GM23338 (cell line): ENCODE data around the gene MTA1. TPM values are rescaled to one million over a fixed set of nuclear protein-coding genes. Genes with fewer than 3 reads are reported as not detected.

Experiments used
- ATAC-seq: fragments of 200-7000 bp; cut with Tn5 transposase; 3 replicates; pipeline ENCODE4 v1.9.1; 2020
- DNase-seq: peaks from one replicate; pipeline ENCODE4 v3.0.0-alpha.2; 2015; ENCODE audit warnings: low spot score
- H2AFZ ChIP-seq: fragments of 200-600 bp; sonication (generic); 2 replicates; pipeline ENCODE4 v1.8.0; 2016; ENCODE audit warnings: antibody characterized with exemption, mild to moderate bottlenecking, moderate library complexity
- H3F3A ChIP-seq: fragments of 200-600 bp; sonication (generic); replicated peaks from 2 replicates; pipeline ENCODE4 v1.8.0; 2017; ENCODE audit warnings: antibody characterized with exemption, mixed run types, low read depth
- H3K27ac ChIP-seq: fragments of 200-600 bp; sonication (generic); 2 replicates; pipeline ENCODE4 v1.6.1; 2016; ENCODE audit warnings: low read depth
- H3K27me3 ChIP-seq: fragments of 200-600 bp; sonication (generic); 2 replicates; pipeline ENCODE4 v1.8.0; 2016; ENCODE audit warnings: mild to moderate bottlenecking, mixed run types, moderate library complexity; ENCODE audit not compliant: insufficient read depth
- H3K36me3 ChIP-seq: fragments of 200-600 bp; sonication (generic); 2 replicates; pipeline ENCODE4 v1.8.0; 2016; ENCODE audit warnings: mild to moderate bottlenecking; ENCODE audit not compliant: insufficient read depth
- H3K4me1 ChIP-seq: fragments of 200-600 bp; sonication (generic); 2 replicates; pipeline ENCODE4 v1.8.0; 2016; ENCODE audit warnings: mild to moderate bottlenecking, moderate library complexity; ENCODE audit not compliant: insufficient read depth
- H3K4me2 ChIP-seq: fragments of 200-600 bp; sonication (generic); 2 replicates; pipeline ENCODE4 v1.7.1; 2017; ENCODE audit warnings: mixed run types
- H3K4me3 ChIP-seq: fragments of 200-600 bp; sonication (generic); 2 replicates; pipeline ENCODE4 v1.6.1; 2016; ENCODE audit warnings: mixed run types
- H3K79me2 ChIP-seq: fragments of 200-600 bp; sonication (generic); replicated peaks from 2 replicates; pipeline ENCODE4 v1.8.0; 2017; ENCODE audit warnings: mild to moderate bottlenecking; ENCODE audit not compliant: insufficient read depth
- H3K9me2 ChIP-seq: fragments of 200-600 bp; sonication (generic); 2 replicates; pipeline ENCODE4 v1.8.0; 2017; ENCODE audit not compliant: insufficient read depth
- H4K20me1 ChIP-seq: fragments of 200-600 bp; sonication (generic); replicated peaks from 2 replicates; pipeline ENCODE4 v1.8.0; 2017; ENCODE audit warnings: mild to moderate bottlenecking; ENCODE audit not compliant: insufficient read depth
- H3K27ac Mint-ChIP-seq: 2 replicates; pipeline ENCODE4 v1.8.0; 2020; ENCODE audit warnings: inconsistent platforms, mild to moderate bottlenecking, moderate library complexity, mixed read lengths
- H3K27me3 Mint-ChIP-seq: 3 replicates; pipeline ENCODE4 v1.8.0; 2022; ENCODE audit warnings: low read depth, mild to moderate bottlenecking, moderate library complexity, mixed read lengths, inconsistent platforms; ENCODE audit not compliant: insufficient read depth, poor library complexity
- H3K36me3 Mint-ChIP-seq: 3 replicates; pipeline ENCODE4 v1.8.0; 2021; ENCODE audit warnings: low read depth, mild to moderate bottlenecking, inconsistent platforms, moderate library complexity, mixed read lengths
- H3K4me1 Mint-ChIP-seq: 3 replicates; pipeline ENCODE4 v1.8.0; 2020; ENCODE audit warnings: mild to moderate bottlenecking, inconsistent platforms, mixed read lengths
- H3K4me3 Mint-ChIP-seq: 3 replicates; pipeline ENCODE4 v1.8.0; 2021; ENCODE audit warnings: moderate library complexity, mild to moderate bottlenecking, inconsistent platforms, mixed read lengths
- H3K9me3 Mint-ChIP-seq: 3 replicates; pipeline ENCODE4 v1.8.0; 2020; ENCODE audit warnings: moderate library complexity, mild to moderate bottlenecking, inconsistent platforms, mixed read lengths
- CTCF ChIP-seq, 2 experiments: fragments of 200-600 bp in 1 of 2; sonication (generic) in 1 of 2; conservative IDR thresholded peaks; 2 replicates each; pipeline versions ENCODE4 v1.5.1 to v1.6.1; 2016 to 2017; ENCODE audit warnings: antibody characterized with exemption in 2 of 2, low read depth in 2 of 2, mild to moderate bottlenecking in 2 of 2, moderate library complexity in 1 of 2
- EZH2 ChIP-seq: fragments of 200-600 bp; sonication (generic); IDR thresholded peaks from one replicate; pipeline ENCODE4 v1.8.0; 2017; ENCODE audit warnings: antibody characterized with exemption, mild to moderate bottlenecking, low read depth; ENCODE audit not compliant: unreplicated experiment
- EZH2phosphoT487 ChIP-seq: fragments of 200-600 bp; sonication (generic); IDR thresholded peaks from one replicate; pipeline ENCODE4 v1.8.1; 2018; ENCODE audit warnings: antibody characterized with exemption; ENCODE audit not compliant: unreplicated experiment
- JUNB ChIP-seq: IDR thresholded peaks from one replicate; pipeline ENCODE4 v1.6.1; 2016; ENCODE audit warnings: antibody characterized with exemption; ENCODE audit not compliant: unreplicated experiment
- ZNF462 ChIP-seq: fragments of 250-450 bp; sonication (Bioruptor Pico); IDR thresholded peaks from 2 replicates; pipeline ENCODE4 v1.5.0; 2020; ENCODE audit warnings: mild to moderate bottlenecking, moderate library complexity
- polyA plus RNA-seq: library from polyadenylated mRNA; unstranded; fragments of >200 nt; fragmentation: Nextera tagmentation; extraction: Ambion mirVana; gene quantifications from 2 replicates; pipeline ENCODE4 v1.2.1, GENCODE V29; 2016
- total RNA-seq: library from RNA; depleted of rRNA; stranded (reverse); fragments of >200 nt; shearing (Covaris generic); gene quantifications from 2 replicates; pipeline ENCODE4 v1.2.3, GENCODE V29; 2014

MTA1 gene
- total and polyA plus RNA-seq, 2 experiments from 2014 or later = 53.3 to 126 TPM

- TF ChIP-seq ZNF462 (CRISPR knock-in tag) (no peak), JUNB (no peak), EZH2phosphoT487 (no peak), EZH2 (no peak)
Measured at GRCh38 chr14:105484997-105485393, 65.4 kb downstream of the MTA1 start (continued).

GRCh38 chr14:105485739-105486162 is 66.1 kb downstream of the MTA1 start:
- no peaks in the 10 kb centered on the region for H3K9me2 ChIP-seq
- H3K4me1 ChIP-seq = peaks cover 12% of the 10 kb centered on the region; the same call in 1 of the 2 replicates
- no peaks in the 10 kb centered on the region for H4K20me1 ChIP-seq
- H3K27ac ChIP-seq = no peak overlapping the region
- H3K27me3 Mint-ChIP-seq = peaks cover 64% of the 10 kb centered on the region
- DNase-seq = peak; percentile 92
- TF ChIP-seq CTCF (conservative IDR thresholded peaks at IDR 0.05; ENCODE audit: low read depth in 2 of 2) (peak; percentile 67 to 81), JUNB (no peak), EZH2 (peak; percentile 55)
- H3K27ac Mint-ChIP-seq = no peak overlapping the region
- H3K4me2 ChIP-seq = peak overlapping the region; percentile 83
- ATAC-seq = peak; percentile 37
- peaks cover under 1% of the 10 kb centered on the region; the same call in 1 of the 3 replicates for H3K9me3 Mint-ChIP-seq
- no peaks in the 10 kb centered on the region for H3K36me3 Mint-ChIP-seq
- peaks cover 88% of the 10 kb centered on the region for H3K27me3 ChIP-seq
- no peaks in the 10 kb centered on the region for H3F3A ChIP-seq
- peaks cover 16% of the 10 kb centered on the region; the same call in 2 of the 3 replicates for H3K4me1 Mint-ChIP-seq
- peak overlapping the region; percentile 52; the same call in 1 of the 2 replicates for H2AFZ ChIP-seq
- H3K79me2 ChIP-seq = no peaks in the 10 kb centered on the region
- peak overlapping the region; percentile 61; the same call in 1 of the 2 replicates for H3K4me3 ChIP-seq
- H3K36me3 ChIP-seq = no peaks in the 10 kb centered on the region
- peak overlapping the region; percentile 55; the same call in 2 of the 3 replicates for H3K4me3 Mint-ChIP-seq
